Stomach smooth muscle (tissue), 2 donors: ENCODE measurements around the gene PTPN22.

Experiments used
- H3K27ac ChIP-seq: one replicate; pipeline ENCODE4 v1.7.0; 2013; ENCODE audit warnings: mild to moderate bottlenecking, low read length, inconsistent platforms
- H3K27me3 ChIP-seq, 2 donors: one replicate each; pipeline ENCODE4 v1.7.0; 2013; ENCODE audit warnings: low read length in 2 of 2; ENCODE audit not compliant: insufficient read depth in 2 of 2, control insufficient read depth in 1 of 2
- H3K36me3 ChIP-seq, 2 donors: one replicate each; pipeline ENCODE4 v1.7.0; 2013; ENCODE audit warnings: low read length in 2 of 2; ENCODE audit not compliant: control insufficient read depth in 2 of 2, insufficient read depth in 2 of 2
- H3K4me1 ChIP-seq: one replicate; pipeline ENCODE4 v1.7.0; 2013; ENCODE audit warnings: low read length; ENCODE audit not compliant: control insufficient read depth, insufficient read depth
- H3K4me3 ChIP-seq, 2 donors: one replicate each; pipeline ENCODE4 v1.7.0; 2013; ENCODE audit warnings: low read length in 2 of 2
- H3K9ac ChIP-seq, 2 donors: one replicate each; pipeline ENCODE4 v1.7.0; 2013; ENCODE audit warnings: low read length in 2 of 2, mild to moderate bottlenecking in 1 of 2
- H3K9me3 ChIP-seq, 2 donors: one replicate each; pipeline ENCODE4 v1.7.0; 2013; ENCODE audit warnings: low read length in 2 of 2; ENCODE audit not compliant: control insufficient read depth in 2 of 2
- donor health status: healthy.
- donor health status: Pancreatic carcinoma.

PTPN22 gene

DNA sequence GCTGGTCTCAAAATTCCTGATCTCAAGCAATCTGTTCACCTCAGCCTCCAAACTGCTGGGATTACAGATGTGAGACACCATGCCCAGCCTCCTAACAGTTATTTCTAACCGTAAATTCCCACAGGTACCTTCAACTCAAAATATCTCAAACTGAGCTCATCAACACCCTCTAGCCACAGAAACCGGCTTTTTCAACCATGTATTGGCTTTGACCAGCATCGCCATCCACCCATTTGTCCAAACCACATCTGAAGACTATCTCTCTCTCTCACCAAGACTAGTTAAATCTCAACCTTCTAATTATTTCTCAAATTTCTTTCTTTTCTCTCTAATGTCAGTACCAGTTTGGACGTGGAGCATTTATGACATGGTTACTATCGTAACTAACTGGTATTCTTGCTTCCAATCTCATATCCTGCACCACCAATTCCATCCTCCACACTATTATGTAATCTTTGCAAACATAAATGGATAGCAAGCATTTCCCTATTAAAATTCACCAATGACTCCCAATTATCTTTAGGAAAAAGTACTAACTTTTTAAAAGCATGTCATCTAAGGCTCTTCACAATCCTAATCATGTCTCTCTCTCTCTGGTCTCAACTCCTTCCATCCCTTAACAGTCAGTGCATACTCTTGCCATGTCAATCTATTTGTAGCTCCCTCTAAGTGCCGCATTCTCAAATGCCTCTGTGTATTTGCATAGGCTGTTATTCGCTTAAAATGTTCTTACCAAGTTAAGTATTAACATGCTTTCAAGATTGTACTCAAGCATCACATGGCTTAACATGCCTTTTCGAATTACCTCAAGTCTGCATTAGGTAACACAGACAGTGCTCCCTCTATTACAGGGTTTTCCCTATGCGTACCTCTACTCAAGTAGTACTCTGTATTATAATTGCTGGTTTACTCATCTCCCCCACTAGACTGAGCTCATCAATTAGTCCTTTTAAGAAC lies 77.4 kb downstream of the PTPN22 start:
- H3K4me3 ChIP-seq: no peak overlapping the region
- H3K9me3 ChIP-seq: no peaks in the 10 kb centered on the region
- no peaks in the 10 kb centered on the region for H3K4me1 ChIP-seq
- no peaks in the 10 kb centered on the region for H3K27me3 ChIP-seq
- H3K36me3 ChIP-seq: peaks cover 2 to 7% of the 10 kb centered on the region in 2 donors
- no peak overlapping the region for H3K9ac ChIP-seq
- no peak overlapping the region for H3K27ac ChIP-seq

- no peak overlapping the region for H3K9ac ChIP-seq
- H3K27ac ChIP-seq: no peak overlapping the region
- no peaks in the 10 kb centered on the region for H3K9me3 ChIP-seq
- H3K36me3 ChIP-seq: peaks cover 2 to 7% of the 10 kb centered on the region in 2 donors
- H3K4me1 ChIP-seq: no peaks in the 10 kb centered on the region
- H3K4me3 ChIP-seq: no peak overlapping the region
- H3K27me3 ChIP-seq: no peaks in the 10 kb centered on the region
These were observed 78.5 kb downstream of the PTPN22 start for GRCh38 chr1:113792986-113793385.

DNA sequence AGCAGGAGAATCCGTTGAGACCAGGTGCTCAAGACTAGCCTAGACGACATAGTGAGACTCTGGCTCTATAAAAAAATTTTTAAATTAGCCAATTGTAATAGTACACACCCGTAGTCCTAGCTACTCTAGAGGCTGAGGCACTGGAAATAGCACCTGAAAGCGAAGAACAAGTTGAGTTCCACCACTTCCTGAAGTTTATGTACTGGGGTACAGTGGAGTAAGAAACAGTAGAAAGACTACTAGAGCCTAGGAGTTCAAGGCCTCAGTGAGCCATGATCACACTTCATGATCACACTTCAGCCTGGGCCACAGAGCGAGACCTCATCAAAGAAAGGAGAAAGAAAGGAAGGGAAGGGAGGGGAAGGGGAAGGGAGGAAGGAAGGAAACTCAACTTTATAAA lies 79.0 kb downstream of the PTPN22 start:
- Histone ChIP-seq H3K9me3 (no peaks in the 10 kb centered on the region), H3K9ac (no peak overlapping the region), H3K4me3 (no peak overlapping the region), H3K27ac (no peak overlapping the region), H3K4me1 (no peaks in the 10 kb centered on the region), H3K36me3 (peaks cover 2 to 7% of the 10 kb centered on the region in 2 donors), H3K27me3 (no peaks in the 10 kb centered on the region)

DNA sequence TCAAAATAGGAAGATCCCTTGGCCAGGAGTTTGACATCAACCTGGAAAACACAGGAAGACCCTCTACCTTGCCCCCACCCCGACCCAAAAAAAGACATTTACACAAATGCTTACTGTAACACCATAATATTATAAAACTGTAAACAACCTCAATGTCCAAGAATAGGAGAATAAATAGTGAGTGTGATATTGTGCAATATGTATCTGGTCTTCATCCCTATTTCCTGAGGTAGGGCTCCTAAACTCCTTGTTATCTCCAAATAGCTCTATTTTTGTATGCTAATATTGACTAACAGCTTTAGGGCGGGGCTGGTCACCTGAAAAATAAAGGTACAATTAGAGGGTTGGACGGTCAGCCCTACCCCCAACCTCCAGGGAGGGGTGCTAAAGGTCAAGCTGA lies 82.7 kb downstream of the PTPN22 start:
- Histone ChIP-seq H3K36me3 (no peaks in the 10 kb centered on the region), H3K4me1 (no peaks in the 10 kb centered on the region), H3K27ac (no peak overlapping the region), H3K9ac (no peak overlapping the region), H3K27me3 (no peaks in the 10 kb centered on the region), H3K9me3 (no peaks in the 10 kb centered on the region), H3K4me3 (no peak overlapping the region)

GRCh38 chr1:113787663-113788062 lies 83.8 kb downstream of the PTPN22 start:
- Histone ChIP-seq H3K4me1 (peaks cover 5% of the 10 kb centered on the region), H3K27me3 (no peaks in the 10 kb centered on the region)

DNA sequence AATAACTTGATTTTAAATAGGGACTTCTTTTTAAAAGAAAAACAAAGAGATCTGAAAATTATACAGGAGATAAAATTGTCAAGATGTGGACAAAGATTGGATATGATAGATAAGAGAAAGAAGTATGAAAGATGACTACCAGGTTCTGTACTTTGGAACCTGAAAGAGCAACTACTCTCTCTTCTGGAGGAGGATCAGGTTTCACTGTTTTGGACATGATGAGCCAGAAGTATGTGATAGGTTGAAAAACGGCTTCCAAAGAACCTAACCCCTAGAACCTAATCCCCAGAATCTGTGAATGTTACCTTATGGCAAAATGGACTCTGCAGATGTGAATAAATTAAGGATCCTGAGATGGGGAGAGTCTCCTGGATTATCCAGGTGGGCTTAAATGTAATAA lies 85.4 kb downstream of the PTPN22 start:
- no peak overlapping the region for H3K27ac ChIP-seq
- H3K9me3 ChIP-seq: no peaks in the 10 kb centered on the region
- H3K9ac ChIP-seq: no peak overlapping the region
- H3K36me3 ChIP-seq: no peaks in the 10 kb centered on the region
- H3K4me1 ChIP-seq: peaks cover 5% of the 10 kb centered on the region
- H3K4me3 ChIP-seq: no peak overlapping the region
- no peaks in the 10 kb centered on the region for H3K27me3 ChIP-seq

More at GRCh38 chr1:113787663-113788062, 83.8 kb downstream of the PTPN22 start:
- Histone ChIP-seq H3K9ac (no peak overlapping the region), H3K27ac (no peak overlapping the region), H3K9me3 (no peaks in the 10 kb centered on the region), H3K4me3 (no peak overlapping the region), H3K36me3 (no peaks in the 10 kb centered on the region)

DNA sequence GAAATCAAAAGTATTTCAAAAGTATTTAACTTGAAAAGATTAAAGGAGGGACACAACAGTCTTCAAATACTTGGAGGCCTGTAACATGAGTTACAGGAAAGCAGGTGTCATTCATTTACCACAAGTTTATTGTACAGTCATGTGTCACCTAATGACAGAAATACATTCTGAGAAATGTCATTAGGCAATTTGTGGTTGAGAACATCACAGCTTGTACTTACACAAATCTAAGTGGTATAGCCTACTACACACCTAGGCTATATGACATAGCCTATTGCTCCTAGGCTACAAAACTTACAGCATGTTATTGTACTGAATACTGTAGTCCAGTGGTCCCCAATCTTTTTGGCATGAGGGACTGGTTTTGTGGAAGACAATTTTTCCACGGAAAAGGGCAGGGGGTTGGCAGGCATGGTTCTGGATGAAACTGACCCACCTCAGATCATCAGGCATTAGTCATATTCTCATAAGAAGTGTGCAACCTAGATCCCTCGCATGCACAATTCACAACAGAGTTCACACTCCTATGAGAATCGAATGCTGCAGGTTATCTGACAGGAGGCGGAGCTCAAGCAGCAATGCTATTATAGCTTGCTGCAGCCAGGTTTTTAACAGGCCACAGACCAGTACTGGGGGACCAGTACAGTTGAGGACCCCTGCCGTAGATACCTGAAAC lies 87.3 kb downstream of the PTPN22 start:
- Histone ChIP-seq H3K4me3 (no peak overlapping the region), H3K36me3 (no peaks in the 10 kb centered on the region), H3K27ac (no peak overlapping the region), H3K27me3 (no peaks in the 10 kb centered on the region), H3K4me1 (peaks cover 5% of the 10 kb centered on the region), H3K9ac (no peak overlapping the region), H3K9me3 (no peaks in the 10 kb centered on the region)

DNA sequence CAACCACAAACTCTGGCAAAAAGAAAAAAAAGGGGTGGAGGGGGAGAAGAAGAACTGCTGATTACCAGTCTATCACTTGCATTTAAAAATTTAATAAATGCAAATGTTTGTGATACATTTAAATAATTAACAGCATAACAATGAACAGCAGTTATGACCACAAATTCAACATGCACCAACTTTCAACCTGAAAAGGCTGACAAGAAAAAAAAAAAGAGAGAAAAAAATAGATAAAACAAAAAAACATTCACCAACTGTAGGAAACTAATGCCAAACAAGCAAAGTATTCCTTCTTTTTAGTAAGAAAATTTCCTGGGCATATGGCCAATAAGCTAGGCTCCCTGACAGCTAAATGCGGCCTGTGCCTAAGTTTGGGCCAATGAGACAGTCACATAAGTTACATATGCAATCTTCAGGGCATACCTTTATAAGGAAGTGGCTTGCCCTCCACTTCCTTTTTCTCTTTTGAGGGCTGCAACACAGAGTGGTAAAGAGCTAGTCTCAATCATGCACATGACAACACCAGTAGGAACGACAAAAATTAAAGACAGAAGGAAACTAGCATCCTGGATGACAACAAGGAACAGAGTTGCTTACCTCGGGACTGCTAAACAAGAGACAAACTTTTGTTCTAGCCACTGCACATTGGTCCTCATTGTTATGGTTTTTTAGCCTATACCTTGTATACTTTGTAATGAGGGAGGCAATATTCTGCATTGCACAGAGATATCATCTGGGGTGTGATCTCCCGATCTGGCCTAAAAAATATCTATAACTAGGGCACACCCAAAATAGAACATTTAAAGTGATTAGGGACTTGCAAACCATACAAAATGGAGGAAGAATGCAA lies 88.0 kb downstream of the PTPN22 start:
- Histone ChIP-seq H3K9ac (no peak overlapping the region), H3K9me3 (no peaks in the 10 kb centered on the region), H3K4me3 (peak overlapping the region in 1 of 2 donors; percentile 31), H3K27ac (no peak overlapping the region), H3K27me3 (no peaks in the 10 kb centered on the region), H3K36me3 (no peaks in the 10 kb centered on the region), H3K4me1 (peaks cover 5% of the 10 kb centered on the region)

GRCh38 chr1:113782406-113782805 lies 89.1 kb downstream of the PTPN22 start:
- H3K9me3 ChIP-seq: no peaks in the 10 kb centered on the region
- peaks cover 5% of the 10 kb centered on the region for H3K4me1 ChIP-seq
- no peaks in the 10 kb centered on the region for H3K27me3 ChIP-seq
- H3K4me3 ChIP-seq: no peak overlapping the region
- no peak overlapping the region for H3K9ac ChIP-seq
- no peak overlapping the region for H3K27ac ChIP-seq
- no peaks in the 10 kb centered on the region for H3K36me3 ChIP-seq

DNA sequence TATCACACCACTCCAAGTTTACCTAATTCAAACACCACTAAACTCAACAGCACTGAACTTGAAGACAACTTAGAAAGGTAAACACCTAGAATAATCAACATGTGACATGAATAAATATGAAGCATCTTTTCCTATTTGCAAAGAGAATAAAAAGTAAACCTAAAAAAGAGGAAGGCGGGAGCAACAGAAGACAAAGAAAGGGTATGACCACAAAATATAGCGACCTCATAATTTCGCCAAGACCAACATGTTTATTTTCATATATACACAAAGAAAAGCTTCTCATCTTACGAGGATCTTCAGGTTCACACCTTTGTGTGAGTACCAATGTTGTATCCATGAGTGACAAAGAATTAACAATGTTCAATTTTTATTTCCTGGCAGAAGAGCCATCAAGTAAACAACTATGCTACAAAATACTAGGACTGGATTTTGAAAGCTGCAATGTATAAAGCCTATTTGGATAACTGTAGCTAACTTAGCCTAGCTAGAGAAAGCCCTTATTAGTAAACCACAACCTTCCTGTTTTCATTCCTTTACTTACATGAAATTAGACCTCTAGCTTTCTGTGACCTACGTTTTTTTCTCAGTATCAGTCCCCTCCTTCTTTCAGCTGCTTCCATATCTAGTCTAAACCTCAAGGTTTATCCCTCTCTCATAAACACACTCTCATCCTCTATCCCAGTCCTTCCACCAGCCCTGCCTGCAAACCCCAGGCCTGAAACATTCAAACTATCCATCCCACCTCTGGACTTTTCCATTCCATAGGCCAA lies 91.0 kb downstream of the PTPN22 start:
- Histone ChIP-seq H3K27ac (no peak overlapping the region), H3K36me3 (peaks cover 3 to 9% of the 10 kb centered on the region in 2 donors), H3K9me3 (no peaks in the 10 kb centered on the region), H3K27me3 (no peaks in the 10 kb centered on the region), H3K9ac (no peak overlapping the region), H3K4me3 (no peak overlapping the region), H3K4me1 (peaks cover 5% of the 10 kb centered on the region)
